VCaP (cell line): ENCODE measurements around the gene SEC14L1.
A peak's percentile ranks its signal among the peaks of the same experiment; 100 is the strongest.

Experiments used
- H3K27ac ChIP-seq: fragments of 450-650 bp; 2 replicates; pipeline ENCODE4 v1.5.1; 2017
- CTCF ChIP-seq: fragments of 450-650 bp; conservative IDR thresholded peaks from 2 replicates; pipeline ENCODE4 v1.5.1; 2017; ENCODE audit warnings: mild to moderate bottlenecking, moderate library complexity

The SEC14L1 gene

GRCh38 chr17:77140166-77140877 lies 447 bp upstream of the SEC14L1 start:
- peak overlapping the region; percentile 93 for H3K27ac ChIP-seq
- TF ChIP-seq CTCF: no peak

- H3K27ac ChIP-seq: peak overlapping the region; percentile 93
- no peak for TF ChIP-seq CTCF
Observed at GRCh38 chr17:77141846-77142449, 1.2 kb downstream of the SEC14L1 start.

- H3K27ac ChIP-seq: peak overlapping the region; percentile 93
- no peak for TF ChIP-seq CTCF
Observed at GRCh38 chr17:77142689-77143088, 1.9 kb downstream of the SEC14L1 start.

- TF ChIP-seq CTCF: no peak
- peak overlapping the region; percentile 93 for H3K27ac ChIP-seq
Observed at GRCh38 chr17:77143306-77143705, 2.5 kb downstream of the SEC14L1 start.

GRCh38 chr17:77144227-77144626 lies 3.5 kb downstream of the SEC14L1 start:
- TF ChIP-seq CTCF: no peak
- H3K27ac ChIP-seq: peak overlapping the region; percentile 93

GRCh38 chr17:77145224-77145611 lies 4.4 kb downstream of the SEC14L1 start:
- no peak for TF ChIP-seq CTCF
- H3K27ac ChIP-seq: peak overlapping the region; percentile 93

GRCh38 chr17:77145612-77146245 lies 5.0 kb downstream of the SEC14L1 start:
- TF ChIP-seq CTCF: 0 out of 2 replicates have a peak, but pooled peaks have one; percentile 9
- peak overlapping the region; percentile 93 for H3K27ac ChIP-seq
